Gastrocnemius medialis (tissue), 4 donors: Measurements from ENCODE around the gene CADPS. TPM values are rescaled to one million over a fixed set of nuclear protein-coding genes. Genes with fewer than 3 reads are reported as not detected.

ENCODE experiments used
- ATAC-seq, 2 donors: fragments of 150-250 bp; one replicate each; pipeline ENCODE4 v1.9.1; 2016
- DNase-seq, 2 donors: peaks; one replicate each; pipeline ENCODE4 v3.0.0-alpha.2; 2019
- H3K27ac ChIP-seq, 4 donors: fragments of 200-600 bp; sonication (generic); 1 replicate in 1 of 4; 2 replicates in 3 of 4; pipeline ENCODE4 v1.5.1; 2016 to 2018; ENCODE audit warnings: mild to moderate bottlenecking in 2 of 4, moderate library complexity in 1 of 4
- H3K27me3 ChIP-seq, 3 donors: fragments of 200-600 bp; sonication (generic) in 2 of 3; 1 replicate in 1 of 3; 2 replicates in 2 of 3; pipeline versions ENCODE4 v1.5.1 to v1.6.0; 2016 to 2019; ENCODE audit warnings: mild to moderate bottlenecking in 1 of 3, moderate library complexity in 1 of 3
- H3K36me3 ChIP-seq, 2 donors: fragments of 200-600 bp; sonication (generic) in 1 of 2; one replicate each; pipeline ENCODE4 v1.5.1; 2017 to 2018
- H3K4me1 ChIP-seq, 2 donors: fragments of 200-600 bp; sonication (generic) in 1 of 2; one replicate each; pipeline ENCODE4 v1.5.1; 2016 to 2017; ENCODE audit warnings: mild to moderate bottlenecking in 2 of 2
- H3K4me3 ChIP-seq, 4 donors: fragments of 200-600 bp; sonication (generic) in 3 of 4; 1 replicate in 1 of 4; 2 replicates in 3 of 4; pipeline ENCODE4 v1.5.1; 2016 to 2019; ENCODE audit warnings: mild to moderate bottlenecking in 2 of 4
- H3K9me3 ChIP-seq, 3 donors: fragments of 200-600 bp; sonication (generic) in 2 of 3; 1 replicate in 1 of 3; 2 replicates in 2 of 3; pipeline ENCODE4 v1.5.1; 2016 to 2019
- CTCF ChIP-seq, 5 experiments: fragments of 450-650 bp in 3 of 5; fragments of 200-600 bp in 2 of 5; sonication (generic) in 2 of 5; IDR thresholded peaks in 4 of 5; conservative IDR thresholded peaks in 1 of 5; 1 replicate in 4 of 5; 2 replicates in 1 of 5; pipeline ENCODE4 v1.5.1; 2016 to 2019; ENCODE audit warnings: antibody characterized with exemption in 5 of 5, mild to moderate bottlenecking in 3 of 5, moderate library complexity in 3 of 5
- POLR2A ChIP-seq, 2 donors: fragments of 450-650 bp; IDR thresholded peaks; one replicate each; pipeline ENCODE4 v1.6.1; 2017; ENCODE audit warnings: antibody characterized with exemption in 2 of 2, mild to moderate bottlenecking in 2 of 2, moderate library complexity in 2 of 2
- in situ Hi-C, 4 donors: fragments of 200-750 bp; cut with MboI; loops; one replicate each; pipeline versions ENCODE4 v1.15.0 to v1.8.0; 2017; ENCODE audit warnings: low sequenced_read_pairs in 4 of 4
- intact Hi-C: fragments of 100-400 bp; cut with DNase I; formaldehyde crosslinking; loops from one replicate; pipeline ENCODE4 v1.15.1; 2023; ENCODE audit warnings: low total_unique reads
- total RNA-seq, 4 donors: library from RNA; depleted of rRNA; stranded (reverse); fragments of >200 nt; gene quantifications; one replicate each; pipeline versions ENCODE4 v1.1.0 to v1.2.3, GENCODE V29; 2016

CADPS gene
- total RNA-seq, 4 donors from 2014 or later: 2.1 TPM; not detected in 3

- Histone ChIP-seq H3K9me3 (no peaks in the 10 kb centered on the region), H3K27ac (no peak overlapping the region), H3K27me3 (no peaks in the 10 kb centered on the region), H3K4me1 (no peaks in the 10 kb centered on the region), H3K36me3 (no peaks in the 10 kb centered on the region), H3K4me3 (no peak overlapping the region)
- no peak for ATAC-seq
- DNase-seq: no peak
- no peak for TF ChIP-seq POLR2A (IDR thresholded peaks at IDR 0.05)
- no peak for TF ChIP-seq CTCF (IDR thresholded peaks at IDR 0.05 in 4 of 5, conservative IDR thresholded peaks at IDR 0.05 in 1 of 5)
- intact Hi-C loops: no loop called here
- in situ Hi-C loops: no loop called here
These were observed 16.8 kb upstream of the CADPS start for GRCh38 chr3:62892045-62892444.

- in situ Hi-C loops (no loop called here), intact Hi-C loops (no loop called here)
- Histone ChIP-seq H3K27ac (no peak overlapping the region), H3K27me3 (no peaks in the 10 kb centered on the region), H3K36me3 (no peaks in the 10 kb centered on the region), H3K4me3 (no peak overlapping the region), H3K4me1 (no peaks in the 10 kb centered on the region), H3K9me3 (no peaks in the 10 kb centered on the region)
- ATAC-seq (no peak), DNase-seq (no peak)
- TF ChIP-seq CTCF (IDR thresholded peaks at IDR 0.05 in 4 of 5, conservative IDR thresholded peaks at IDR 0.05 in 1 of 5) (no peak), POLR2A (IDR thresholded peaks at IDR 0.05) (no peak)
These were observed 13.6 kb upstream of the CADPS start for GRCh38 chr3:62888778-62889177.

GRCh38 chr3:62888180-62888579, 13.0 kb upstream of the CADPS start:
- Histone ChIP-seq H3K27me3 (no peaks in the 10 kb centered on the region), H3K4me3 (no peak overlapping the region), H3K4me1 (no peaks in the 10 kb centered on the region), H3K9me3 (no peaks in the 10 kb centered on the region), H3K27ac (no peak overlapping the region), H3K36me3 (no peaks in the 10 kb centered on the region)
- in situ Hi-C loops: no loop called here
- intact Hi-C loops: no loop called here
- DNase-seq (no peak), ATAC-seq (no peak)
- TF ChIP-seq CTCF (IDR thresholded peaks at IDR 0.05 in 4 of 5, conservative IDR thresholded peaks at IDR 0.05 in 1 of 5): no peak
- no peak for TF ChIP-seq POLR2A (IDR thresholded peaks at IDR 0.05)

- Histone ChIP-seq H3K9me3 (no peaks in the 10 kb centered on the region), H3K27me3 (no peaks in the 10 kb centered on the region), H3K4me1 (no peaks in the 10 kb centered on the region), H3K4me3 (no peak overlapping the region), H3K27ac (no peak overlapping the region), H3K36me3 (no peaks in the 10 kb centered on the region)
- DNase-seq: no peak
- in situ Hi-C loops: no loop called here
- intact Hi-C loops: no loop called here
- no peak for TF ChIP-seq POLR2A (IDR thresholded peaks at IDR 0.05)
- no peak for TF ChIP-seq CTCF (IDR thresholded peaks at IDR 0.05 in 4 of 5, conservative IDR thresholded peaks at IDR 0.05 in 1 of 5)
- no peak for ATAC-seq
These were observed 9.9 kb upstream of the CADPS start for GRCh38 chr3:62885136-62885535.

- H3K27ac ChIP-seq: no peak overlapping the region
- no peak overlapping the region for H3K4me3 ChIP-seq
- TF ChIP-seq CTCF (IDR thresholded peaks at IDR 0.05 in 4 of 5, conservative IDR thresholded peaks at IDR 0.05 in 1 of 5) (no peak), POLR2A (IDR thresholded peaks at IDR 0.05) (no peak)
- intact Hi-C loops (no loop called here), in situ Hi-C loops (no loop called here)
- H3K36me3 ChIP-seq: no peaks in the 10 kb centered on the region
- no peaks in the 10 kb centered on the region for H3K9me3 ChIP-seq
- H3K4me1 ChIP-seq: no peaks in the 10 kb centered on the region
- DNase-seq (no peak), ATAC-seq (no peak)
- no peaks in the 10 kb centered on the region for H3K27me3 ChIP-seq
These were observed 9.1 kb upstream of the CADPS start for GRCh38 chr3:62884096-62884870.
